NCI-H526 (cell line): ENCODE results near the gene PAX1.

Experiments
- DNase-seq, 2 experiments: peaks; one replicate each; lab custom pipeline; 2025; lab: John Stamatoyannopoulos, UW

The PAX1 gene

DNA sequence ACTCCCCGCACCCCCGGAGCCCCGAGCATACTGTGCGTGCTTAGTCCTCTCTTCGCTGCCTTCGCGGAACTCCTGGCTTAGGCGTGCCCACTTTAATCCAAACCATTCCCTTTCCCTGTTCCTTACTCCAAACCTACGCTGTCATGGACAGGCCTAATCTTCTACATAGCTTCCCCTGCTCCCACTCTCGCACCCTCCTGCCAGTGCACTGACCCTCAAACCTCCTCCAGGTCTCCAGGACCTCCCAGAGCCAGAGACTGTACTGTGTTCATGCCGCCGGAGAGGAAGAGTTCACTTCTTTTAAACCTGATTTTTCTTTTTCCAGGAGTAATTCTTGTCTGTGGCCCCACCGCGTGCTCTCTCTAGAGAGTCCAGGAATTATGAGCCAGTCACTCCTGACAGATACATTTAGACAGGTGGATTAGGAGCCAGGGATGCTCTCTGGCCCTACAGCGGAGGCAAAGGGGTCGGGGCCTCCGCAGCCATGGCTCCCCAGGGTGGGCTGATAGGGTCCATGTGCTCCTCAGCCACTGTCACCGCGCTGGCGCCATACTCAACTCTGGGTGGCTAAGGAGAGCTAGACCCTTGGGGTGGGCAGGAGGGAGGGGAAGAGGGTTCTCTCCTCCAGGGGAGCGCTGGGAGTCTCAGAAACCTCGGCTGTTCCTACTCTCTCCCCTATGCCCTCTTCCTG is 1.6 kb upstream of the PAX1 start:
- DNase-seq: no peak

DNA sequence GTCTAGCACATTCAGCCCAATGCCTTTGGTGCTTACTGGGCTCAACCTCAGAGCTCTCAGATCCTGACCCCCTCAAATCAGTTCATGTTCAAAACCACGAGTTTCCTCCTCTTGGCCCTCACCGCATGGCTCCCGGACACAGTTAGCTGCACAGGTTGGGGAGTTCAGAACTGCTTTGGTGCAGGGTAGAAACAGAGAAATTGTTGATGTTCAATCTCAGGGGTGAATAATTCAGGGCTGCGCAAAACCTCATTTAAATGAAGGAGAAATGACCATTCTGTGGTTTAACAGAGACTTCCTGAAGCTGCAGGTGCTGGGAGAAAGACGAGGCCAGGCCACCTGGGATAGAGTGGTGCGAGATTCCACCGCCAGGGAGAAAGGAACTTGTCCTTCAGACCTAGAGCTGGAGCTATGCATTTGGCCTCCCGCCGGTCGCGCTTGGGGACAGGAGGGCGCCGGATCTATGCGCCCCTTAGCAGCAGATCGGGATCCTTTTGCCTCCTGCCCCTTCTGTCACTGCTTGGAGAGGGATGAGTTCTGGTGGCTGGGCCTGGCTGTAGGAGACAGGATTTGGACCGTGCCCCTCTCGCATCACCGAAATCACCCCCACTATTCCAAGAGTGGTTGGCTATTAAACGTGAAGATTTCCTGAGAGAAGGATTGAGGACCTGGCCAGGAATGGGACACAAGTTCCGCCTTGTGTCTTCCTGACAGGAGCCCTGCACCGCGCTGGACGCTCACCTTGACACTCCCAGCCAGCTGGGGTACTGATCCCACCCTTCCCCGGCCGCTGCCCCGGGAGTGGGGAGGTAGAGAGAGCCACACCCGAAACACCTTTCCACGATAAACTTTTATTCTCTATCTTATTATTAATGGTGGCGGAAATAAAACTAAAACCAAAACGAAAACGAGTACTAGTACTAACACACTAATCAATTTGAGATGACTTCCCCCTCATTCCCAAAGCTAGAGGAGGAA is 767 bp upstream of the PAX1 start:
- no peak for DNase-seq

GRCh38 chr20:21706261-21707195 is 1.1 kb downstream of the PAX1 start:
- peak in 1 of 2 experiments; percentile 62 for DNase-seq

- no peak for DNase-seq
Observed at GRCh38 chr20:21707267-21707666, 1.8 kb downstream of the PAX1 start.

DNA sequence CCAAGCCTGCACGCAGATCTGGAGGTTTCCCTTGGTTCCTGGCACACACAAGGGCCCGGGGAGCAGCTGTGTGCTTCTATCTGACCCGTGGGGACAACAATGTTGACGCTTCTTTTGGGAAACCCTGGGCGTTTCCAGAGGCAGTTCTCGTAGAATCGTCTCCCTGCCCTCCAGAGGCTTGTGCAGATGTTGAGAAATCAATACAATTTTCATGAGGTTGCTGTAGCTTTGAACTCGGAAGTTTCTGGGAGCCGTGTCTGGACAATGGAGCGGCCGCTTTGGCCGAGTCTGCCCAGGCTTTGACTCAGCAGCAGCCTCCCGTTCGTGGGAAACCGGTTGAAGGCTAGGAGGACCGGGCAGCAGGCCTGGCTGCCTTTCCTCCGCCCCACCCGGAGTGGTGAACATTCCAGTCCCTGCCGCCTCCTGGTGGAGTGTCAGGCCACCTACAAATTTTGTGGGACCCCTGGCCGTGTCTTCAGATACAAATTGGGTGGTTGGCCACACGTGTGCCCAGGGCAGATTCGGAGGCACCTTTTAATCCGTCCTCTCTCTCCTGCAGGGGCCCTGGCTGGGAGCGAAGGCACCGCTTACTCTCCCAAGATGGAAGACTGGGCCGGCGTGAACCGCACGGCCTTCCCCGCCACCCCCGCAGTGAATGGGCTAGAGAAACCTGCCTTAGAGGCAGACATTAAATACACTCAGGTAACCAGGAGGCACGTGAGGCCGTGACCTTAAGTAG is 2.7 kb downstream of the PAX1 start:
- no peak for DNase-seq

- DNase-seq: no peak
Observed at GRCh38 chr20:21708738-21709534, 3.5 kb downstream of the PAX1 start.

DNA sequence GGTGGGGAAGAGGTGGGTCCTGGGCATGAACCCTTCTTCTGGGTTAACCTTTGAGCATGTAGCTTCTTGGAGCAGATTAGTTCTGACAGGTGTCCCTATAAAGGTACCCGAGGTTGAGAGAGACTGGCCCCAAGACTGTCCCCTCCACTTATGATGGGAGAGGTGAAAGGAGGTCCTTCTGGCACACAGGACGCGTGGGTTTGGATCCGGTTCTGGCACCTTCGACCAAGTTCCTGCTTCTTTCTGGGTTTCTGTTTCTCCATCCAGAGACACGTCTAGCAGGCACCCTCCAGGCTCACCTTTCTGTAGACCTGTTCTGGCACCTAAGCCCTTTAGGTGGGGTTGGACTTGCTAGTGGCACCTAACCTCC is 4.1 kb downstream of the PAX1 start:
- DNase-seq: no peak

DNA sequence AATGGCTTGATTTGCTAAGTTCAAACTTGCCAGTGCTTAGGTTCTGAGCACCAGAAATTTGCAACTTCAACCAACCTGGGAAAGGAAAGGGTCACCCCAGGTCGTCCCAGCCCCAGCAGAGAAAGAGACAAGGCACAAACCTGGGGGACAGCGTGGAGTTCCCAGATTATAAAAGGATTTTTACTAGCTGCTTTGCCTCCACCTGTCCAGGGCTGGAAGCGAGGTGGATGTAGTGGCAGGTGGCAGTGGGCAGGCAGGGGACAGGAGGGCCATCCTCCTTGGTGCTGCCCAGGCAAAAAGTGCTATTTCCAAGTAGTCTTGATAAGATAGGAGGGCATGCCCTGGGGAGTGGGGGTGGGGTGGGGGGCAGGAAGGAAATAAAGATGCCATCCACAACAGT is 4.9 kb downstream of the PAX1 start:
- DNase-seq: no peak

DNA sequence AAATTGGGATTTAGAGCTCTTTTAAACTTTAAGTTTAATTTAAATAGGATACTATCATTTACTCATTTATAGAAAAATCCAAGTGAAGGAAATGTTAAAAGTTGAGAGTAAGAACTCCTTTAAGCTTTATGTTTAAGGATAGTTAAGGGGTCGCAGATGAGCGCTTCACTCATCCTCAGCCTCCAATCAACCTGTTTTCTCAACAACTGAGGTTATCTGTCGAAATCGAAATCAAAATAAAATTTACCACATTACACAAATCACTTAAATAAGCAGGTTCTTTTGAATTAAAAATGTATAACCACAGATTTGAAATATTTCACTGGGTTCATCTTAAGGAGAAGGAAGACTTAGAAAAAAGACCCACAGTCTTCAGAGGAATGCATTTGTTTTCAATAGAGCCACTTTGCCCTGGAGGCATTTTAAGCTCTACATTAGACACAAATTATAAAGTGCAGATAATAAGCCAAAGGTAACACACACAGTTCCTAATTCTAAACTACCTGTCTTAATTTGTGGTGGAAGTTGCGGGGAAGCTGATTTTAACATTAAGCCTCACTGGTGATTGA is 5.5 kb downstream of the PAX1 start:
- DNase-seq: no peak

GRCh38 chr20:21712443-21713059 is 7.1 kb downstream of the PAX1 start:
- no peak for DNase-seq

DNA sequence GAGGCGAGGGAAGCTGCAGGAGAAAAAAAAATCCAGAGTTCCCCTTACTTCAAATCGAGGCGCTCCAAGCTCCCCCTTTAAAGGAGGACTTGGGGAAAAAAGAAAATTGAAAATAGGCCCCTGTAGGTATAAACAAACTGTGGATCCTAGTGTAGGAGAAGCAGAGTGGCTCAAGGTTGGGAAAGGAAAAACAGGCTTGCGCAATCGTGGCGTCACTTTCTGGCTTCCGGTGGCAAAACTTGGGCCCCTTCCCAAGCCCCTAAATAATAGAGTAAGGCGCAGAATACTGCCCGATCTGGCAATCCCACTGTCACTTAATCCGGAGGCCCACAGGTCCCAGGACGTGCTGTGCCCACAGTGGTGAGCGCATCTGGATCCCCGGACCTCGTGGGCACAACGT is 8.0 kb downstream of the PAX1 start:
- no peak for DNase-seq

DNA sequence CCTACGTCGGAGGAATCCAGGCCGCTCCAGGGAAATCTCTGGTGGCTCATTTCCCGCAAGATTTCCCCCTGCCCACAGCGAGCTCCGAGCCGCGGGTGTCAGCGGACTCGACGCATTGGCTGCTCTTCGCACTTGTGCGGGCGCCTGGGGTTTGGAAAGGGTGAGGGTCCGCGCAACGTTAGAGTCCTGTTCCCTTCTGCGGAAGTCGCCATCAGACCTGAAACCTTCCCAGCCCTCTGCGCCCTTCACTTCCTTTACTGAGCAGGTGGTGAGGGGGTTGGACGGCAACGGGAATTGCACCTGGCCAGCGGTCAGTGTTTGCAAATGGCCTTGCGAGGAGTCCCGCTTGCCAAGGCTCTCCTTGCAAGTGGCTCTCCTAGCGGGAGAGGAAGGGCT is 8.4 kb downstream of the PAX1 start:
- DNase-seq: no peak

DNA sequence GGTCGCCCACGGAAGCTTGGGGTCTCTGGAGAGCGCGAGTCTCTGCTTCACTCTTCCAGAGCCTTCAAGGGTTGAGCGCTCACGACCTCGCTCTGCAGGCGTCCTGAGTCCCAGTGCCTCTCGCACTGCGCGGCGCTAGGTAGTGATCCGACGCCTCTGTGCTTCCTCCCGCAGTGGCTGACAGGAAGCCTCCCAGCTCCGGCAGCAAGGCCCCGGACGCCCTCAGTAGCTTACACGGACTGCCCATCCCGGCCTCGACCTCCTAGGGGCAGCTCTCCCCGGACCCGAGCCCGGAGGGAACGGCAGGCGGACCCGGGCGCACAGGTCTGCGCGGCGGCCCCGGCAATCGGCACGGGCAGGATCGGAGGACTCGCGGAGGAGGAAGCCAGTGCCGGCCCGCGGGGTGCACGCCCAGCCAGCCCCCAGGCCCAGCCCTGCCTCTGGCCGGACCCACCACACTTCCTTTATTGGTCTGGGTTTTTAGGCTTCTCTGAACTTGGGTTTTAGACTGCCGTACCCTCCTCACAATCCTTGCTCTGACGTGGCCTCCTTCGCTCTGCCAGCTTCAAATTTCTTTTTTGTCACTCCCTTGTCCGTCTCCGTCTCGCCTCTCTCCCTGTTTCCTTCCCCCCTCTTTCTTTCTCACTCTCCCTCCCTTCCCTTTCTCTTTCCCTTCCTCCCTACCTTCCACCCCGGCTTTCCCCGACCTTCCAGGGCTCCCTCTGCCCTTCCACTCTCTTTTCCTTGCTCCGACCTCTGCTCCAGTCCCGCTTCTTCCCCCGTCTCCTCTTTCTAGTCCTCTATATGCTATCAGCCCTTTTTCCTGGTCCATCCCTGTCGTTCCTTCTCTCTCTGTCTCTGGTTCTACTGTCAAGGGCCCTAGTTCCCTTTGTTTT is 9.1 kb downstream of the PAX1 start:
- DNase-seq: no peak

DNA sequence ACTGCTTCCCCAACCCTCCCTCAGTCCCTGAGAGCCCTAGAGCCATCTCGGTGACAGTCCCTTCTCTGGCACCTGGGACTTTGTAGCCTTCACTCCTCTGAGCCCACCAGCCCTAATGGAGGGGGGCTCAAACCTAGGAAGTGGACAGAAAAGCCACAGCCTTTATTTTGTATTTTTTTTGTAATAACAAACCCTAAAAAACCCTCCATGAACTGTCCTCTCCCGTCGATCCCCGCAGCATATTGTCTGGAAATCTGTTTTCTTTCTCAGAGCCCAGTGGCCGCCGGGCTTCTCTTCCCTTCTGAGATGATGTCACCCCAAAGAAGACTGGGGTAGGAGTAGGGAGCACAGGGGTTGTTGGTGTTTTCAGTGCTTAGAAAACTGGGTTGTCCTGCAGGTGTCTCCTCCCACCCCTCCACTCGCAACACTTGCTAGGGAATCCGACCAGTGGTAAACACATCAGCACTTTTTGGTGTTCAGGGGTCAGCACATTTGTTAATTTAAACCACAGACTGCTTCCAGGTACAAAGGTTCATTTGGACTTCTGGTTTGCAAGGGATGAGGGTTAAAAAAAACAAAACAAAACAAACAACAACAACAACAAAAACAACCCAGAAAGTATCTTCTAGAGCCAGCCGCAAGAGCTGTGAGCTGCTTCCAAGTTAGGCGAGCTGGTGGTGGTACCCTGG is 9.9 kb downstream of the PAX1 start:
- no peak for DNase-seq

- DNase-seq: peak; percentile 76 to 91
Observed at GRCh38 chr20:21719592-21720214, 14.2 kb downstream of the PAX1 start.

DNA sequence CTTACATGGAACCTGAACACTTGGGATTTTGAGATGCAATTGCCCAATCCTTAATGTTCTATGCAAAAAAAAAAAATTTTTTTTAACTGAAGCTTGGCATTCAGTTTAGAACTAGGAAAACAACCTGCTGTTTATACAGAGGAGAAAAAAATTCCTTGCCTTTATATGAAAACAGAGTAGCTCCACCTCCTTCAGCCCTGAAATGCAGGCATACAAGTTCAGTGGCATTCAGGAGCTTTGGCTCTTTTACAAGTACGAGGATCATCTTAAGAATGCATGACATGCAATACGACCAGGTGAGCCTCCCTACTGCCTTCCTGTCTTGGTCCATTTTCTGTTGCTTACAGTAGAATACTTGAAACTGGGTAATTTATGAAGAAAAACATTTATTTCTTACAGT is 20.4 kb downstream of the PAX1 start:
- DNase-seq: no peak

DNA sequence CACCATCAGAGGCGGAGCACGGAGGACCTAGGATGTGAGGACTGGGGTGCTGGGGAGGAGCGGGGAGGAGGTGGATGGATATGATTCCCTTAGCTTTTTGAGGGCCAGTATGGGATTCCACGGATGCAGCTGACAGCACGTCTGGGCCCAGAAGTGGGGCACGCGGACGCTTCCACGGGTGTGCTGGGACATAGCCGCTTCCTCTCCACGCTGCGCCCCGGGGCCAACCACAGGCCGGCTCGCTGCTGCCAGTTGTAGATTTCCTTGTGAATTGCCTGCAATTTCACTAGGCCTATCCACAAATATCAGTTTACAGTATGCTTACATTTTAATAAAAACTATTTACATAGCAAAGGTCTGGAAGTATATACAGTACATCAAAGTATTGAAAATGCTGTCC is 23.9 kb downstream of the PAX1 start:
- DNase-seq: peak; percentile 21 to 72

DNA sequence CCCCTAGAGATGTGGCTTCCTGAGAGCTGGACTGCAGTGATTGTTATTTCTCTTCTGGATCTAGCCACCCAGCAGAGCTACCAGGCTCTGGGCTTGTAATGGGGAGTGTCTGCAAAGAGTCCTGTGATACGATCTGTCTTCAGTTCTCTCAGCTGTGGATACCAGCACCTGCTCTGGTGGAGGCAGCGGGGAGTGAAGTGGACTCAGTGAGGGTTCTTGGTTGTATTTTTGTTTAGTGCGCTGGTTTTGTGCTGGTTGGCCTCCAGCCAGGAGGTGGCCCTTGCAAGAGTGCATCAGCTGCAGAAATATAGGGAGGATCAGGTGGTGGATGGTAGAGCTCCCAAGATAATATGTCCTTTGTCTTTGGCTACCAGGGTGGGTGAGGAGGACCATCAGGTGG is 33.7 kb downstream of the PAX1 start:
- DNase-seq: peak in 1 of 2 experiments; percentile 25
